Measurements from ENCODE around the gene TMA7.

Gene TMA7

DNA sequence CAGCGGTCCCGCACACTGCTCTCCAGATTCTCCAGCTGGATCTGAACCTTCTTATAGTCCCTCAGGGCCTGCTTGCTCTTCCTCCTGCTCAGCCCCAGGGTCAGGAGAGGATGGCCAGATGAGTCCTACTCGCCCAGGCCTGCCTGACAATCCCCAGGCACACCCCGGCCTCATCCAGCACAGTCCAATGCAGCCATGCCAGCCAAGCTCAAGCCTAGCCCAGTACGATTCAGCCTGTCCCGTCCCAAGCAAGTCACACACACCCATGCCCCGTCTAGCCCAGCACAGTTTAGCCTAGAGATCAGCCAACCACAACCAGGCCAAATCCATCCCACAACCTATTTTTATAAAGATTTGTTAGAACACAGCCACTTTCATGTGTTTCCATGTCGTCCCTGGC lies 27.0 kb upstream of the TMA7 start:
- peaks cover 26% of the 10 kb centered on the region; the same call in 1 of the 2 replicates for H3K27me3 ChIP-seq (replicated peaks; ENCODE audit: insufficient read depth, low read length)
- TF ChIP-seq EZH2phosphoT487 (IDR thresholded peaks at IDR 0.05; ENCODE audit: low read length) (no peak), EZH2 (optimal IDR thresholded peaks at IDR 0.05; ENCODE audit: low read depth, low read length) (no peak)
- TF ChIP-seq, protein P1, sequence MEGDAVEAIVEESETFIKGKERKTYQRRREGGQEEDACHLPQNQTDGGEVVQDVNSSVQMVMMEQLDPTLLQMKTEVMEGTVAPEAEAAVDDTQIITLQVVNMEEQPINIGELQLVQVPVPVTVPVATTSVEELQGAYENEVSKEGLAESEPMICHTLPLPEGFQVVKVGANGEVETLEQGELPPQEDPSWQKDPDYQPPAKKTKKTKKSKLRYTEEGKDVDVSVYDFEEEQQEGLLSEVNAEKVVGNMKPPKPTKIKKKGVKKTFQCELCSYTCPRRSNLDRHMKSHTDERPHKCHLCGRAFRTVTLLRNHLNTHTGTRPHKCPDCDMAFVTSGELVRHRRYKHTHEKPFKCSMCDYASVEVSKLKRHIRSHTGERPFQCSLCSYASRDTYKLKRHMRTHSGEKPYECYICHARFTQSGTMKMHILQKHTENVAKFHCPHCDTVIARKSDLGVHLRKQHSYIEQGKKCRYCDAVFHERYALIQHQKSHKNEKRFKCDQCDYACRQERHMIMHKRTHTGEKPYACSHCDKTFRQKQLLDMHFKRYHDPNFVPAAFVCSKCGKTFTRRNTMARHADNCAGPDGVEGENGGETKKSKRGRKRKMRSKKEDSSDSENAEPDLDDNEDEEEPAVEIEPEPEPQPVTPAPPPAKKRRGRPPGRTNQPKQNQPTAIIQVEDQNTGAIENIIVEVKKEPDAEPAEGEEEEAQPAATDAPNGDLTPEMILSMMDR (IDR thresholded peaks at IDR 0.05; ENCODE audit: low read length): no peak
- no peaks in the 10 kb centered on the region for H3K36me3 ChIP-seq (replicated peaks; ENCODE audit: insufficient read depth, low read length)
- no peak overlapping the region for H3K9ac ChIP-seq (ENCODE audit: low read length)
- no peaks in the 10 kb centered on the region for H3K4me1 ChIP-seq (ENCODE audit: low read length)
- no peaks in the 10 kb centered on the region for H3K9me3 ChIP-seq (replicated peaks; ENCODE audit: insufficient read depth, low read length)
- H3K4me2 ChIP-seq (ENCODE audit: low read depth, low read length): no peak overlapping the region
- no peak for DNase-seq
- no peaks in the 10 kb centered on the region for H3K79me2 ChIP-seq (ENCODE audit: low read length)
- no peak overlapping the region for H2AFZ ChIP-seq (ENCODE audit: low read length)
- no peak overlapping the region for H3K4me3 ChIP-seq (ENCODE audit: low read length)
- H3K9me2 ChIP-seq (replicated peaks; ENCODE audit: insufficient read depth, low read length): no peaks in the 10 kb centered on the region
- H3F3A ChIP-seq (ENCODE audit: insufficient read depth, low read length): no peaks in the 10 kb centered on the region
- H4K20me1 ChIP-seq (ENCODE audit: insufficient read depth, low read length): no peaks in the 10 kb centered on the region
- no peak overlapping the region for H3K27ac ChIP-seq (ENCODE audit: low read length)

DNA sequence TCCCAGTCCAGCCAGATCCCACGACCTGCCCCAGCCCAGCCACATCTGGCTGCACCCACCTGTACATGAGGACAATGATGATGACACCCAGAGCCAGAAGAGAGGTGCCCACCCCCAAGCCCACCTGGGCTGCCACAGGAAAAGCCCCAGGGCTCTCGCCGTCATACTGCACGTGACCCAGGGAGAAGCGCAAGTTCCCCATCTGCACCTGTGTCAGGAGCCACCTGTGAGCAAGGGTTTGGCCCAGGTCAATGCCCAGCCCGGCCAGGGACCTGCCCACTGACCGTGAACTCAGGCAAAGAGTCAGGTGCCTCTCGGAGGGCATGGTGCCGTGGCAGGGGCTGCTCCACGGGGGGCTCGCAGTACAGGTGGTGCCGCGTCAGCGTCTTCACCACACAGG lies 26.4 kb upstream of the TMA7 start:
- Histone ChIP-seq H3K27me3 (replicated peaks; ENCODE audit: insufficient read depth, low read length) (peaks cover 22% of the 10 kb centered on the region; the same call in 1 of the 2 replicates), H3K9me2 (replicated peaks; ENCODE audit: insufficient read depth, low read length) (no peaks in the 10 kb centered on the region), H3K27ac (ENCODE audit: low read length) (no peak overlapping the region), H3K4me3 (ENCODE audit: low read length) (no peak overlapping the region), H2AFZ (ENCODE audit: low read length) (no peak overlapping the region), H3K79me2 (ENCODE audit: low read length) (no peaks in the 10 kb centered on the region), H3K9me3 (replicated peaks; ENCODE audit: insufficient read depth, low read length) (no peaks in the 10 kb centered on the region), H4K20me1 (ENCODE audit: insufficient read depth, low read length) (no peaks in the 10 kb centered on the region), H3K4me1 (ENCODE audit: low read length) (no peaks in the 10 kb centered on the region), H3F3A (ENCODE audit: insufficient read depth, low read length) (no peaks in the 10 kb centered on the region), H3K4me2 (ENCODE audit: low read depth, low read length) (no peak overlapping the region), H3K36me3 (replicated peaks; ENCODE audit: insufficient read depth, low read length) (no peaks in the 10 kb centered on the region), H3K9ac (ENCODE audit: low read length) (no peak overlapping the region)
- TF ChIP-seq EZH2phosphoT487 (IDR thresholded peaks at IDR 0.05; ENCODE audit: low read length) (no peak), EZH2 (optimal IDR thresholded peaks at IDR 0.05; ENCODE audit: low read depth, low read length) (no peak)
- TF ChIP-seq, protein P1 (IDR thresholded peaks at IDR 0.05; ENCODE audit: low read length): no peak
- DNase-seq: no peak

DNA sequence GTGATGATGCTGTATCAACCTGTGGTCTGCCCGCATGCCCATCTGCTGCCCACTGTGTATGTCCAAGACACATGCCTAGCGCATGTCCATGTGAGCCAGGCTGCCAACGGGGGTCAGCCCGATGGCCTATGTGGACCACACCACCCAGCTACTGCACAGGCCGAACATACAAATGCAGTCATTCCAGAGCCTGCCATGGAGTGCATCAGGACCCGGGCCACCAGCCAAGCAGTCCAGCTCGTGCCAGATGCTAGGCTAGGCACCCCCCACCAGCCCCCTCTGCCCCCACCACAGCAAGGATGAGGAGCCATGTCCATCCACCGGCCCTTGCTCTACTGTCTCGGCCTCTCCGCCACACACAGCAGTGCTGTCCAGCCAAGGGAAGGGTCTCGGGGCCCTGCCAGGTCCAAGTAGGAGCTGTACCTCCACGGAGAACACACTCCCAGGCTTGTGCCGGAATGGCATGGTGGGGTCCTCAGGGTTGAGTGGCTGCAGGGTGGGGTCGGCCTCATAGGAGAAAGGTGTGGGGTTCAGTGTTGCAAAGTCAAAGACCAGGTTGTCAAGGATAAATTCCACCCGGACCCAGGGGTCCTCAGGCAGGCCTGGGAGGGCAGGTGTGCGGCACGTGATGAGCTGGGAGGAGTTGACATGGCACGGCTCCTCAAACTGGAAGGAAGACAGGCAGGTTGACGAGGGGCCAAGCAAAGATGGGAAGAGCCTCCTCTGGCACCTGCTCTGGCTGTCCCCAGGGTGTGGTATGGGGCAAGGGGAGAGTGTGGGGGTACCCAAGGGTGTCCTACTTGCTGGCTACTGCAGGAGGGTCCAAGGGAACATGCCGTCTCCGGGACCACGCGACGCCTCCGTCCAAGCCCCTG lies 25.4 kb upstream of the TMA7 start:
- H3K27me3 ChIP-seq (replicated peaks; ENCODE audit: insufficient read depth, low read length): peaks cover 26% of the 10 kb centered on the region; the same call in 1 of the 2 replicates
- TF ChIP-seq EZH2 (optimal IDR thresholded peaks at IDR 0.05; ENCODE audit: low read depth, low read length) (no peak), EZH2phosphoT487 (IDR thresholded peaks at IDR 0.05; ENCODE audit: low read length) (no peak)
- TF ChIP-seq, protein P1 (IDR thresholded peaks at IDR 0.05; ENCODE audit: low read length): no peak
- no peak overlapping the region for H3K4me2 ChIP-seq (ENCODE audit: low read depth, low read length)
- no peaks in the 10 kb centered on the region for H4K20me1 ChIP-seq (ENCODE audit: insufficient read depth, low read length)
- H3K4me3 ChIP-seq (ENCODE audit: low read length): no peak overlapping the region
- H3K9me3 ChIP-seq (replicated peaks; ENCODE audit: insufficient read depth, low read length): no peaks in the 10 kb centered on the region
- H3K79me2 ChIP-seq (ENCODE audit: low read length): no peaks in the 10 kb centered on the region
- no peaks in the 10 kb centered on the region for H3F3A ChIP-seq (ENCODE audit: insufficient read depth, low read length)
- no peaks in the 10 kb centered on the region for H3K36me3 ChIP-seq (replicated peaks; ENCODE audit: insufficient read depth, low read length)
- H2AFZ ChIP-seq (ENCODE audit: low read length): no peak overlapping the region
- DNase-seq: no peak
- no peak overlapping the region for H3K9ac ChIP-seq (ENCODE audit: low read length)
- H3K27ac ChIP-seq (ENCODE audit: low read length): no peak overlapping the region
- H3K4me1 ChIP-seq (ENCODE audit: low read length): no peaks in the 10 kb centered on the region
- no peaks in the 10 kb centered on the region for H3K9me2 ChIP-seq (replicated peaks; ENCODE audit: insufficient read depth, low read length)
